ENCODE results near the gene XCR1.
"Not testable (repeated sequence)": the region's sequence is repeated elsewhere in the genome, so short reads cannot be mapped to it uniquely, and the experiment has no call there.

DNA sequence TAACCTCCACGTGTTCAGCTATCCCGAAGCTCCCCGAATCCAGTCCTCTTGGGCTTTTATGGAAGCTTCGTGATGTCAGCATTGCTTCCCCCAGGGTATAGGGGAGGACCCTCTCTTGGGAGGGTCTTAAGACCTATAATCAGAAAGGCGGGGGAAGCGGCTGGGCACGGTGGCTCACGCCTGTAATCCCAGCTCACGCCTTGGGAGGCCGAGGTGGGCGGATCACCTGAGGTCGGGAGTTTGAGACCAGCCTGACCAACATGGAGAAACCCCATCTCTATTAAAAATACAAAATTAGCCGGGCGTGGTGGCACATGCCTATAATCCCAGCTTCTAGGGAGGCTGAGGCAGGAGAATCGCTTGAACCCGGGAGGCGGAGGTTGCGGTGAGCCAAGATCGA is 29.8 kb downstream of the XCR1 start:
- TF ChIP-seq, protein P1, sequence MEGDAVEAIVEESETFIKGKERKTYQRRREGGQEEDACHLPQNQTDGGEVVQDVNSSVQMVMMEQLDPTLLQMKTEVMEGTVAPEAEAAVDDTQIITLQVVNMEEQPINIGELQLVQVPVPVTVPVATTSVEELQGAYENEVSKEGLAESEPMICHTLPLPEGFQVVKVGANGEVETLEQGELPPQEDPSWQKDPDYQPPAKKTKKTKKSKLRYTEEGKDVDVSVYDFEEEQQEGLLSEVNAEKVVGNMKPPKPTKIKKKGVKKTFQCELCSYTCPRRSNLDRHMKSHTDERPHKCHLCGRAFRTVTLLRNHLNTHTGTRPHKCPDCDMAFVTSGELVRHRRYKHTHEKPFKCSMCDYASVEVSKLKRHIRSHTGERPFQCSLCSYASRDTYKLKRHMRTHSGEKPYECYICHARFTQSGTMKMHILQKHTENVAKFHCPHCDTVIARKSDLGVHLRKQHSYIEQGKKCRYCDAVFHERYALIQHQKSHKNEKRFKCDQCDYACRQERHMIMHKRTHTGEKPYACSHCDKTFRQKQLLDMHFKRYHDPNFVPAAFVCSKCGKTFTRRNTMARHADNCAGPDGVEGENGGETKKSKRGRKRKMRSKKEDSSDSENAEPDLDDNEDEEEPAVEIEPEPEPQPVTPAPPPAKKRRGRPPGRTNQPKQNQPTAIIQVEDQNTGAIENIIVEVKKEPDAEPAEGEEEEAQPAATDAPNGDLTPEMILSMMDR (conservative IDR thresholded peaks at IDR 0.05; ENCODE audit: low read length): not testable (repeated sequence)
- not testable (repeated sequence) for TF ChIP-seq EZH2phosphoT487 (IDR thresholded peaks at IDR 0.05; ENCODE audit: borderline replicate concordance, low read depth, low read length)
